ENCODE measurements around the gene SDHAF1. TPM values are rescaled to one million over a fixed set of nuclear protein-coding genes. Genes with fewer than 3 reads are reported as not detected.
"Not testable (repeated sequence)": the region's sequence is repeated elsewhere in the genome, so short reads cannot be mapped to it uniquely, and the experiment has no call there.

The SDHAF1 gene
- polyA plus RNA-seq, 1 donor from 2014 or later: 71.6 TPM

- H3K27ac ChIP-seq (ENCODE audit: low read length): no peak overlapping the region
- TF ChIP-seq POLR2AphosphoS5 (IDR thresholded peaks at IDR 0.05) (no peak), CTCF (IDR thresholded peaks at IDR 0.05; ENCODE audit: poor library complexity, severe bottlenecking) (no peak), RAD21 (conservative IDR thresholded peaks at IDR 0.05) (no peak), EP300 (conservative IDR thresholded peaks at IDR 0.05; ENCODE audit: poor library complexity, severe bottlenecking) (no peak), SMC3 (conservative IDR thresholded peaks at IDR 0.05; ENCODE audit: poor library complexity) (no peak), MXI1 (conservative IDR thresholded peaks at IDR 0.05; ENCODE audit: poor library complexity, severe bottlenecking) (no peak), TAF1 (IDR thresholded peaks at IDR 0.05; ENCODE audit: low read depth) (no peak), EZH2 (IDR thresholded peaks at IDR 0.05; ENCODE audit: borderline replicate concordance, insufficient read depth, low read length, poor library complexity, severe bottlenecking) (no peak)
- TF ChIP-seq, protein P1, sequence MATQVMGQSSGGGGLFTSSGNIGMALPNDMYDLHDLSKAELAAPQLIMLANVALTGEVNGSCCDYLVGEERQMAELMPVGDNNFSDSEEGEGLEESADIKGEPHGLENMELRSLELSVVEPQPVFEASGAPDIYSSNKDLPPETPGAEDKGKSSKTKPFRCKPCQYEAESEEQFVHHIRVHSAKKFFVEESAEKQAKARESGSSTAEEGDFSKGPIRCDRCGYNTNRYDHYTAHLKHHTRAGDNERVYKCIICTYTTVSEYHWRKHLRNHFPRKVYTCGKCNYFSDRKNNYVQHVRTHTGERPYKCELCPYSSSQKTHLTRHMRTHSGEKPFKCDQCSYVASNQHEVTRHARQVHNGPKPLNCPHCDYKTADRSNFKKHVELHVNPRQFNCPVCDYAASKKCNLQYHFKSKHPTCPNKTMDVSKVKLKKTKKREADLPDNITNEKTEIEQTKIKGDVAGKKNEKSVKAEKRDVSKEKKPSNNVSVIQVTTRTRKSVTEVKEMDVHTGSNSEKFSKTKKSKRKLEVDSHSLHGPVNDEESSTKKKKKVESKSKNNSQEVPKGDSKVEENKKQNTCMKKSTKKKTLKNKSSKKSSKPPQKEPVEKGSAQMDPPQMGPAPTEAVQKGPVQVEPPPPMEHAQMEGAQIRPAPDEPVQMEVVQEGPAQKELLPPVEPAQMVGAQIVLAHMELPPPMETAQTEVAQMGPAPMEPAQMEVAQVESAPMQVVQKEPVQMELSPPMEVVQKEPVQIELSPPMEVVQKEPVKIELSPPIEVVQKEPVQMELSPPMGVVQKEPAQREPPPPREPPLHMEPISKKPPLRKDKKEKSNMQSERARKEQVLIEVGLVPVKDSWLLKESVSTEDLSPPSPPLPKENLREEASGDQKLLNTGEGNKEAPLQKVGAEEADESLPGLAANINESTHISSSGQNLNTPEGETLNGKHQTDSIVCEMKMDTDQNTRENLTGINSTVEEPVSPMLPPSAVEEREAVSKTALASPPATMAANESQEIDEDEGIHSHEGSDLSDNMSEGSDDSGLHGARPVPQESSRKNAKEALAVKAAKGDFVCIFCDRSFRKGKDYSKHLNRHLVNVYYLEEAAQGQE (IDR thresholded peaks at IDR 0.05; ENCODE audit: borderline replicate concordance): no peak
- no peaks in the 10 kb centered on the region for H3K9me3 ChIP-seq (ENCODE audit: low read length)
- H3K4me2 ChIP-seq (ENCODE audit: low read length): no peak overlapping the region
- no peaks in the 10 kb centered on the region for H3K36me3 ChIP-seq (ENCODE audit: insufficient read depth, low read length)
- no peak overlapping the region for H3K4me3 ChIP-seq (ENCODE audit: low read length)
- H3K9ac ChIP-seq (ENCODE audit: low read length): no peak overlapping the region
- H3K79me2 ChIP-seq (replicated peaks; ENCODE audit: insufficient read depth, low read length): no peaks in the 10 kb centered on the region
- no peaks in the 10 kb centered on the region for H3K27me3 ChIP-seq (ENCODE audit: insufficient read depth, low read depth, low read length)
- no peak overlapping the region for H2AFZ ChIP-seq (ENCODE audit: low read depth, low read length)
- no peaks in the 10 kb centered on the region for H3F3A ChIP-seq (ENCODE audit: insufficient read depth, low read length, poor library complexity, severe bottlenecking)
- no peaks in the 10 kb centered on the region for H3K9me2 ChIP-seq (ENCODE audit: insufficient read depth, low read length)
- H4K20me1 ChIP-seq (ENCODE audit: insufficient read depth): no peaks in the 10 kb centered on the region
Measured at GRCh38 chr19:36040495-36040894, 45.5 kb downstream of the SDHAF1 start.

DNA sequence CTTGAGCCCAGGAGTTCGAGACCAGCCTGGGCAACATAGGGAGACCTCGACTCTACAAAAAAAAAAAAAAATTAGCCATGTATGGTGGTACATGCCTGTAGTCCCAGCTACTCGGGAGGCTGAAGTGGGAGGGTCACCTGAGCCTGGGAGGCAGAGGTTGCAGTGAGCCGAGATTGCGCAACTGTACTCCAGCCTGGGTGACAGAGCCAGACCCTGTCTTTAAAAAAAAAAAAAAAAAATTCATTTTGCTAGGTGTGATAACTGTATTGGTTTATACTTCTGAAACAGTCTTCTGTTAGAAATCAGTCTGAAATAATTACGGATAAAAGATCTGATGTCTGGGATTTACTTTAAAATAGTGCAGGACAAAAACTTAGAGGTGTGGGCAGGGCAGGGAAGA, 46.1 kb downstream of the SDHAF1 start:
- H3K4me3 ChIP-seq (ENCODE audit: low read length); H3K79me2 ChIP-seq (replicated peaks; ENCODE audit: insufficient read depth, low read length); H4K20me1 ChIP-seq (ENCODE audit: insufficient read depth); H3K9me2 ChIP-seq (ENCODE audit: insufficient read depth, low read length); H3F3A ChIP-seq (ENCODE audit: insufficient read depth, low read length, poor library complexity, severe bottlenecking); H3K9me3 ChIP-seq (ENCODE audit: low read length); H3K27me3 ChIP-seq (ENCODE audit: insufficient read depth, low read depth, low read length); H3K27ac ChIP-seq (ENCODE audit: low read length); H2AFZ ChIP-seq (ENCODE audit: low read depth, low read length); H3K36me3 ChIP-seq (ENCODE audit: insufficient read depth, low read length); H3K4me2 ChIP-seq (ENCODE audit: low read length); H3K9ac ChIP-seq (ENCODE audit: low read length): not testable (repeated sequence)

DNA sequence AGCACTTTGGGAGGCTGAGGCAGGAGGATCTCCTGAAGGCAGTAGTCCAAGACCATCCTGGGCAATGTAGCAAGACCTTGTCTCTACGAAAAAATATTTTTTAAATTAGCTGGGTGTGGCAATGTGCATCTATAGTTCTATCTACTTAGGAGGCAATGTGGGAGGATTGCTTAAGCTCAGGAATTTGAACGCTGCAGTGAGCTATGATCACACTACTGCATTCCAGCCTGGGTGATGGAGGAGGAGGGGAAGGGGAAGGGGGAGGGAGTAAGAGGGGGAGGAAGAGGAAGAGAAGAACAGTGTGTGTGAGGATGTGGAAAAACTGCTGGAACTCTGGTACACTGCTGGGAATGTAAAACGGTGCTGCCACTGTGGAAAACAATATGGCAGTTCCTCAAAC, 46.8 kb downstream of the SDHAF1 start:
- TF ChIP-seq SMC3 (conservative IDR thresholded peaks at IDR 0.05; ENCODE audit: poor library complexity) (no peak), MXI1 (conservative IDR thresholded peaks at IDR 0.05; ENCODE audit: poor library complexity, severe bottlenecking) (no peak), TAF1 (IDR thresholded peaks at IDR 0.05; ENCODE audit: low read depth) (no peak), EZH2 (IDR thresholded peaks at IDR 0.05; ENCODE audit: borderline replicate concordance, insufficient read depth, low read length, poor library complexity, severe bottlenecking) (no peak), EP300 (conservative IDR thresholded peaks at IDR 0.05; ENCODE audit: poor library complexity, severe bottlenecking) (no peak), POLR2AphosphoS5 (IDR thresholded peaks at IDR 0.05) (no peak), RAD21 (conservative IDR thresholded peaks at IDR 0.05) (no peak)
- no peaks in the 10 kb centered on the region for H3K9me3 ChIP-seq (ENCODE audit: low read length)
- H2AFZ ChIP-seq (ENCODE audit: low read depth, low read length): no peak overlapping the region
- no peak overlapping the region for H3K4me3 ChIP-seq (ENCODE audit: low read length)
- no peak overlapping the region for H3K9ac ChIP-seq (ENCODE audit: low read length)
- H3K36me3 ChIP-seq (ENCODE audit: insufficient read depth, low read length): no peaks in the 10 kb centered on the region
- H3K27me3 ChIP-seq (ENCODE audit: insufficient read depth, low read depth, low read length): no peaks in the 10 kb centered on the region
- no peak overlapping the region for H3K27ac ChIP-seq (ENCODE audit: low read length)
- no peaks in the 10 kb centered on the region for H3F3A ChIP-seq (ENCODE audit: insufficient read depth, low read length, poor library complexity, severe bottlenecking)
- no peaks in the 10 kb centered on the region for H3K9me2 ChIP-seq (ENCODE audit: insufficient read depth, low read length)
- no peaks in the 10 kb centered on the region for H3K79me2 ChIP-seq (replicated peaks; ENCODE audit: insufficient read depth, low read length)
- no peak overlapping the region for H3K4me2 ChIP-seq (ENCODE audit: low read length)
- H4K20me1 ChIP-seq (ENCODE audit: insufficient read depth): no peaks in the 10 kb centered on the region
